Measurements from ENCODE around the gene GALNTL6. TPM values are rescaled to one million over a fixed set of nuclear protein-coding genes. Genes with fewer than 3 reads are reported as not detected.

The GALNTL6 gene
- total RNA-seq, 4 donors from 2014 or later, result 0.30 to 1.3 (median 0.60) TPM

- no peak for DNase-seq (ENCODE audit: low spot score in 2 of 2)
- TF ChIP-seq, protein P1, sequence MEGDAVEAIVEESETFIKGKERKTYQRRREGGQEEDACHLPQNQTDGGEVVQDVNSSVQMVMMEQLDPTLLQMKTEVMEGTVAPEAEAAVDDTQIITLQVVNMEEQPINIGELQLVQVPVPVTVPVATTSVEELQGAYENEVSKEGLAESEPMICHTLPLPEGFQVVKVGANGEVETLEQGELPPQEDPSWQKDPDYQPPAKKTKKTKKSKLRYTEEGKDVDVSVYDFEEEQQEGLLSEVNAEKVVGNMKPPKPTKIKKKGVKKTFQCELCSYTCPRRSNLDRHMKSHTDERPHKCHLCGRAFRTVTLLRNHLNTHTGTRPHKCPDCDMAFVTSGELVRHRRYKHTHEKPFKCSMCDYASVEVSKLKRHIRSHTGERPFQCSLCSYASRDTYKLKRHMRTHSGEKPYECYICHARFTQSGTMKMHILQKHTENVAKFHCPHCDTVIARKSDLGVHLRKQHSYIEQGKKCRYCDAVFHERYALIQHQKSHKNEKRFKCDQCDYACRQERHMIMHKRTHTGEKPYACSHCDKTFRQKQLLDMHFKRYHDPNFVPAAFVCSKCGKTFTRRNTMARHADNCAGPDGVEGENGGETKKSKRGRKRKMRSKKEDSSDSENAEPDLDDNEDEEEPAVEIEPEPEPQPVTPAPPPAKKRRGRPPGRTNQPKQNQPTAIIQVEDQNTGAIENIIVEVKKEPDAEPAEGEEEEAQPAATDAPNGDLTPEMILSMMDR (IDR thresholded peaks at IDR 0.05), result no peak
- TF ChIP-seq POLR2A (IDR thresholded peaks at IDR 0.05), result no peak
- 43 to 59% methylated on average over 1 of the region's 1 CpG for WGBS, 2 donors
- intact Hi-C loops (cut with DNase I; ENCODE audit: low total_unique reads), result no loop called here
- no peak overlapping the region for H3K4me3 ChIP-seq (ENCODE audit: low read depth, poor library complexity, severe bottlenecking)
Measured at GRCh38 chr4:172709376-172709775, 896.2 kb downstream of the GALNTL6 start.

DNA sequence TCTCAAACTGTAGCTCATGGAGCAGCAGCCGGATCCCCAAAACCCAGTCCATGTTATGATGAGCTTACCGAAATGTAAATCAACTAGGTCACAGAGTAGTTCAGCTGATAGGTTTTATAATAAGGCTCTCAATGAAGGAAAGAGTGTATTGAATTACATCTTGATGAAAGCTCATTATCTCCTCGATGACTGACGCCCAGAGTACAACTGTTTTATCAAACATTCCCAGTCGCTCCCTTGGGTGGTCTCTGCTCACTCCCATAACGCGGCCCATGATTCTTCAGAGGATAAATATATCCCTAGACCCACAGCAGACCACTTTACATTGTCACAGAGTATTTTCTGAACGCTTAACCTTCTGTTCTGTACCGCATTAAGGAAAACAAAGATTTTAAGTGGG, 903.1 kb downstream of the GALNTL6 start:
- 64 to 72% methylated on average over 9 of the region's 9 CpGs for WGBS, 2 donors
- TF ChIP-seq, protein P1 (IDR thresholded peaks at IDR 0.05), result no peak
- TF ChIP-seq POLR2A (IDR thresholded peaks at IDR 0.05), result no peak
- DNase-seq (ENCODE audit: low spot score in 2 of 2), result no peak
- intact Hi-C loops (cut with DNase I; ENCODE audit: low total_unique reads), result loop anchor here (10.0 kb wide), 1 partner anchor 1569 kb away; the partner anchor contains the start of genes CEP44 and FBXO8
- H3K4me3 ChIP-seq (ENCODE audit: low read depth, poor library complexity, severe bottlenecking), result no peak overlapping the region

DNA sequence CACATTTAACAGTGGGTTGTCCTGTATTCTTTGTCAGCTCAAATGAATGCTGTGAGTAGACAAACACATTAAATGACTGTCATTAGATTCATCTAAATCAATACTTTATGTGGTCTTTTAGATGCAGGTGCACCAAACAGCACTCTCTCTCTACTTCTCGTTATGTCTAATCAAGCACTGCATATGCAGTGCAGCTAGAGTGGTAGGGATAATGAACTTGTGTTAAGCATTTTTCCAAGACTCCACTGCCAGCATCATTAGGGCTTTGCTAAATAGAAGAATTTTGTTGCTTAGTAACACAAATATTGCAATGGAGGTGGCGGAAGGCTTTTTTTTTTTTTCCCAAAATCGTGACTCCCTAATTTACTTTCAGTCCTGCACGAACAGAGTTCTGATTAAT, 908.5 kb downstream of the GALNTL6 start:
- 49 to 55% methylated on average over 4 of the region's 4 CpGs for WGBS, 2 donors
- H3K4me3 ChIP-seq (ENCODE audit: low read depth, poor library complexity, severe bottlenecking), result no peak overlapping the region
- no peak for DNase-seq (ENCODE audit: low spot score in 2 of 2)
- intact Hi-C loops (cut with DNase I; ENCODE audit: low total_unique reads), result no loop called here
- no peak for TF ChIP-seq POLR2A (IDR thresholded peaks at IDR 0.05)
- TF ChIP-seq, protein P1 (IDR thresholded peaks at IDR 0.05), result no peak

DNA sequence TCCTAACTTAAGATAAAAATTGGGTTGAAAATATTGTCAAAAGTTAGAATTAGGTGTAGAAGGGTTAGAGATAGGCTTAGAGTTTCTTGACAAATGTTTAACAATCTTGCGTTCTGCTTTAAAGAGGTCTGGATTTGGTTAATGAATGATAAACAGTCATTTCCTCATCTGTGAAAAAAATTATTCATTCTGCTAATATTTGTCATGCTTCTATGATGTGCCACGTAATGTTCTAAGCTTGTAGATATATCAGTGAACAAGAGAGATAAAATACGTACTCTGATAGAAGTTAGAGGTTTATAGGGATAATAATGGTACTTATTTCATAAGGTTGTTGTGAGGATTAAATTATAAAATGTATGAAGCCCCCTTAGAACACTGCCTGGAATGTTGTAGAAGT, 912.4 kb downstream of the GALNTL6 start:
- WGBS, 2 donors, result 44 to 45% methylated on average over 3 of the region's 3 CpGs
- intact Hi-C loops (cut with DNase I; ENCODE audit: low total_unique reads), result no loop called here
- H3K4me3 ChIP-seq (ENCODE audit: low read depth, poor library complexity, severe bottlenecking), result no peak overlapping the region
- TF ChIP-seq POLR2A (IDR thresholded peaks at IDR 0.05), result no peak
- TF ChIP-seq, protein P1 (IDR thresholded peaks at IDR 0.05), result no peak
- no peak for DNase-seq (ENCODE audit: low spot score in 2 of 2)

DNA sequence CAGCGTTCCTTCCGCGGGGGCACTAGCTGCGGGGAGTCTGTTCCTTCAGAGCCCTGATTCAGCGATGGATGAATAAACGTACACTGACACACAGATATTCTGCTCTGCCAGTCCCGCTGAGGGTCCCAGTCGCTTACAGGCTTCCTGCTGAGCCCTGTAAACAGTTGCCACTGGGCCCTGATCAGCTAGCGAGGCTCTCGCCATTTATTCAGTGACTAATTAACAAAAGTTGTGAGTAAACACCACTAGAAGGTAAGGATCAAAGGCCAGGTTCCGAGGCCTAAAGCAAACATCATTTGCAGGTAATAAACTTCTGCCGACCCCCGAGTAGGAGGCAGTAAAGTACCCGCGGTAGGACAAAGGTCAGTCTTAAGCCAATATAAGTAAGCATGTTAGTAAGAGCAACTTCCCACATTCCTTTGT, 912.8 kb downstream of the GALNTL6 start:
- DNase-seq (ENCODE audit: low spot score in 2 of 2), result no peak
- WGBS, 2 donors, result 51 to 55% methylated on average over 15 of the region's 15 CpGs

More for the DNA sequence above, 912.8 kb downstream of the GALNTL6 start:
- no peak for TF ChIP-seq POLR2A (IDR thresholded peaks at IDR 0.05)
- TF ChIP-seq, protein P1 (IDR thresholded peaks at IDR 0.05), result no peak
- H3K4me3 ChIP-seq (ENCODE audit: low read depth, poor library complexity, severe bottlenecking), result no peak overlapping the region
- intact Hi-C loops (cut with DNase I; ENCODE audit: low total_unique reads), result no loop called here

All from lower leg skin (tissue), 4 donors.